NCI-H1436 treated with DMSO at 0.1 percent for 48 hours (cell line): ENCODE measurements around the gene TRIM66.

Experiments
- DNase-seq: peaks from one replicate; lab custom pipeline; 2025; lab: John Stamatoyannopoulos, UW

The TRIM66 gene

GRCh38 chr11:8605971-8606563 lies 76.4 kb downstream of the TRIM66 start:
- no peak for DNase-seq

DNA sequence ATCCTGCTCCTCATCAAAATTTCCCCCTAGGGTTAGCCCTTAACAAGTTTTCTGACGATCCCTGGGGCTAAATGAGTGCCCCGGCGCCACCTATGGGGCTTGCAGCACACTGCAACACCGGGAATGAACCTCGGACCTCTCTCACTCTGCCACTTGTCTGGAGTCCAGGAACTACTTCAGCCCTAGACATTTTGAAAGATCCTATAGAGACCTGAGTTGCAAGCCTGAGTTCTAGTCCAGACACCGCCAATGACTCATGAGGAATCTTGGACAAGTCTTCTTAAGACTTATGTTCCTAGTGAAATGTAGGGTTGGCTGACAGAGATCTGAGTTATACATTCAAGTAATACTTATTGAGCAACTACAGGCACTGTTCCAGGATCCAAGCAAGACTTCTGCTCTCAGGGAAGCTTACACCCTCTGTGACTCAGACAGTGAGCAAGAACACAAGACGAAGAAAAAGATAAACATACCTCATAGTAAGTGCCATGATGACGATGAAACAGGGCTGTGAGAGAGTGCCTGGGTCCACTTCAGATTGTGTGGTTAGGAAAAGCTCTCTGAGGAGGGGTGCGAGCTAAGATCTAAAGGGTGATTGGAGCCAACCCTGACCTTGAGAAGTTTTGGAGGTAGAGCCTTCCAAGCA lies 78.3 kb downstream of the TRIM66 start:
- DNase-seq = no peak

- no peak for DNase-seq
Measured at GRCh38 chr11:8603696-8604077, 78.8 kb downstream of the TRIM66 start.

DNA sequence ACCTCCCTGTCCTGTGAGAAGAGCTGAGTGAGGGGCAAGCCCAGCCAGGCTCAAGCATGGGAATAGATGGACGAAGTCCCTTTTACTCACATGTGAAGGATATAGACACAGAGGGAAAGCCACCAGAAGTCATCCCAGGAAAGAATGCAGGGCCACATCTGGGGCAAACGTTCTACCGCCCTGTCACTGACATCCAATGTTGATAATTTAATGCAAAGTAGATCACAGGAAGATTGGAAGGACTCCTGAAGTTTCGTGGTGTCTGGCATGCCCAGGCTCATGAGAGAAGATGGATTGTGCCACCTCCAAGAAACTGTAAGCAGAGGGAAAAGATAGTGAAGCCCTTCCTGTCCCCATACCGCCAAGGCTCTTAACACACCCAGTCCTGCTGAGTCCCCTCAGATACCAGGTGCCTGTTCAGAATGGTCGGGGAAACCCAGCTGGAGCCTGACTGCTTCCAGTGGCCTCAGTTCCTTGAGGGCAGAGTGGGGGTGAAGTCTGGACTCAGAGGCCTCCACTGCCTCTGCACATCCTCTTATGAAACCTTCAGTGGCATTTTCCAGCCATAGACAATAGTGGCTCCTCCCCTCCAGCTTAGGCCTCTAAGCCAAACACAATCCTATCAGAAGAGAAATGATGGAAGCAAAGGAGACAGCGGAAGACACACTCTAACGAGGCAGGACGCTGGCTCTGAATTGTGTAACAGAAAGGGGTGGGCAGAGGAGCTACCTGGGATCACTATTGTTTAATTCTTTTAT lies 80.9 kb downstream of the TRIM66 start:
- DNase-seq = no peak

GRCh38 chr11:8598506-8598905 lies 84.0 kb downstream of the TRIM66 start:
- no peak for DNase-seq

DNA sequence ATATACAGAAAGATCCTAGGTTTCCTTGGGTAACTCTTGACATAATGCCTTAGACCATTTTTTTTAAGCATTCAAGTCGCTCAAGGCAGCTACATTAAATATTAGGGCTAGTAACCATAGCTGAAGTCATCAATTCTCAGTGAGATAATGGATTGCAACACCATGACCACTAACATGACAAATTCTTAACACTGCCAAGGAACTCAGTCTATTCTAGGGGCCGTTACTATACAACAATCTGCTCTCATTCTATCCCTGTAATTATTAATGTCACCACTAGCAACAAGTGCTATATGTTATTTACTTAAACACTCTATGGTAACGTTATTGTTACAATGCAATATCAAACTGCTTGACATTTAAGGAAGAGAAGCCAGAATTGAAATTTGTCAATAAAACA lies 85.3 kb downstream of the TRIM66 start:
- DNase-seq = no peak

- no peak for DNase-seq
Measured at GRCh38 chr11:8596504-8597046, 85.9 kb downstream of the TRIM66 start.

- peak; percentile 28 for DNase-seq
Measured at GRCh38 chr11:8593935-8594909, 88.2 kb downstream of the TRIM66 start, which contains the start of gene STK33. Gene STK33 (minus strand): TSS chr11:8594228. CDS start chr11:8474905, 119,323 bp downstream.

- no peak for DNase-seq
Measured at GRCh38 chr11:8593455-8593854, 89.0 kb downstream of the TRIM66 start.

GRCh38 chr11:8587915-8588314 lies 94.5 kb downstream of the TRIM66 start:
- DNase-seq = no peak

DNA sequence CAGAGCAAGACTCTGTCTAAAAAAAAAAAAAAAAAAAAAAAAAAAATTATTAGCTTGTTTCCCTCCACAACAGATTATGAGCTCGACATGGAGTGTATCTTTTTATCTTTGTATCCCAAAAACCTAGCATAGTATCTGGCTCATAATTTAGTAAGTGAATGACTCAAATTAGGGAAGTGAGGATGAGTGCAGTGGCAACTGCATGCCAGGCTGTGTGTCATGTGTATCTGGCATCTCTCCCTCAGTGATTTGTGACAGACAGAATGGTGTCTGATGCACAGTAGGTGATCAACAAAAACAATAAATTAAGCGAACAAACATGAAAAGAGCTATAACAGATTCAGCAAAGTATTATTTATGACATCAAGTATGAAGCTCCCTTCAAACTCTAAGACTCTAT lies 95.7 kb downstream of the TRIM66 start:
- DNase-seq = no peak

DNA sequence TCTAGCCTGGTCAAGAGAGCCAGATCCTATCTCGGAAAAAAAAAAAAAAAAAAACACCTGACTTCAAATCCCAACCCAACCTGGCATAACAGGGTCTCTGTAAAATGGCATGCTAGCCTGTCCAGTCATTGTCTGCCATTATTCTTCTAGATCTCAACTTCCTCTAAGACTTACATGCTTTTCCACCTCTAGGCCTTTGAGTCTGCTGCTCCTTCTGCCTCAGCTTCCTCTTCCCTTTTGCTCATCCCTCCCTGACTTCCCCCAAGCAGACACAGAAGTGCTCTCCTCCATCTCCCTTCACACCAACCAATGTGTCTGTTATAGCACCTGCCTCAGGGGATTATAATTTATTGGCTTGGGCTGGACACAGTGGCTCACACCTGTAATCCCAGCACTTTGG lies 96.3 kb downstream of the TRIM66 start:
- no peak for DNase-seq

GRCh38 chr11:8584511-8584910 lies 98.0 kb downstream of the TRIM66 start:
- DNase-seq = no peak

GRCh38 chr11:8584082-8584481 lies 98.4 kb downstream of the TRIM66 start:
- no peak for DNase-seq

DNA sequence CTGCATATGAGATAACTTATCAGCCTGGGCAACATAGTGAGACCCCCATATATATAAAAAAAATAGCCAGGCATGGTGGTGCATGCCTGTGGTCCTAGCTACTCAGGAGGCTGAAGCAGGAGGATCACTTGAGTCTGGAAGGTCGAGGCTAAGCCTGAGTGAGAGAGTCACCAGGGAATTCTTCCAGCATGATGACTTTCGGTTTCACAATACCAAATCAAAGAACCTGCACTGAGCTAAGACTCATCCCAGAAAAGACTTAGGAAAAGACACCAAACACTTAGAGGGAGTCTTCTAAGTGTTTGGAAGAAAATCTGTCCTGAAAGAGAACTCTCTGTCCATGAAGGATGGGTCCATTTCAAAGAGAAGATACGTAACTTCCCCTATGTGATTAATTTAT lies 101.2 kb downstream of the TRIM66 start:
- no peak for DNase-seq

DNA sequence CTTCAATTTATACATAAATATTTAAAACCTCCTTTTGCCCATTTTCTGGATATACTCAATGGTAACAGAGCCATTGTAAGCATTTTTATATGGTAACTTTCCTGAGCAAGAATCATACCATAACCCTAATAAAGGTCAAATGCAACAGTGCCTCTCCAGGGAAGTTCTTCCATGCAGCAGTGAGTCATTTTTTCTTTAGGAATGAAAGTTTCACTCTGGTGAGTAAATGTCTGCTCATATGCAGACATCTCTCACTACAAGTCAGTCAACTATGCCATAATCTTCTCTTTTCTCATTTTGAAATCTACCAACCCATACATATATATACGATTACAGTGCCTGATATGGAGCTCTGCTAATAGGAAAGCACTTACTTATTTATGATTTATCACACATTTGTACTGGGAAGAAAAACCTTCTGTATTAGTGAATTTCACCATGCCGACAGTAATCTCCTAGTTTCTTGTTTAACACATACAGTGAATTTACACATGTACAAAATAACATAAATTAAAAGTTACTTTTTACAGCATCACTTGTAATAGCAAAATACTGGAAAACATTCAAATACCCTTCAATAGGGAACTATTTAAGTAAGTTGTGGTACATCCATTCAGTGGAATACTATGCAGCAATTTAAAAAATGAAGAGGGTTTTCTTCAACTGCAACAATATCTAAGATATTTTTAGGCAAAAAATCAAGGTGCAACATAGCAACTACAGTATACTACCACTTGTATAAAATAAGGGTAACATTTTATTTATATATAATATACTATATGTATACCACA lies 104.5 kb downstream of the TRIM66 start:
- no peak for DNase-seq

GRCh38 chr11:8574798-8575197 lies 107.7 kb downstream of the TRIM66 start:
- DNase-seq = no peak

DNA sequence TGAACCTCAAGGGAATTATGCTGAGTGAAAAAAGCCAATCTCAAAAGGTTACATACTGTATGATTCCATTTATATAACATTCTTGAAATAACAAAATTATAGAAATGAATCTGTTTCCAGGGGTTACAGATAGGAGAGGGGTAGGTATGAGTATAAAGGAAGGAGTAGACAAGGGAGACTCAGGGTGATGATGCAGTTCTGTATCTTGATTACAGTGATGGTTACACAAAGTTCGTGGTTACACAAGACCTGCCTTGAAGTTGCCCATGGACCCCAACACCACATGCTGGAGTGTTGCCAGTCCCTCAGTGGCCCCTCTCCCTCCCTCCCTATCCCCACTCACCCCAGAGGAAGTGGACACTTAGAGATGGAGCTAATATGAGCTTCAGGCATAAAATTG lies 108.7 kb downstream of the TRIM66 start:
- DNase-seq = no peak

- no peak for DNase-seq
Measured at GRCh38 chr11:8567602-8568198, 114.8 kb downstream of the TRIM66 start.

GRCh38 chr11:8566613-8567210 lies 115.8 kb downstream of the TRIM66 start:
- DNase-seq = no peak
